GM19452 (cell line): Measurements from ENCODE around the gene PTPRD.
"Not testable (repeated sequence)": the region's sequence is repeated elsewhere in the genome, so short reads cannot be mapped to it uniquely, and the experiment has no call there.

ENCODE experiments used
- ATAC-seq: cut with Tn5 transposase; IDR thresholded peaks from one replicate; pipeline ENCODE4 v1.9.1; 2021; ENCODE audit not compliant: unreplicated experiment

The PTPRD gene

GRCh38 chr9:10488937-10489336 is 123.9 kb downstream of the PTPRD start:
- ATAC-seq, result no peak

GRCh38 chr9:10479172-10479571 is 133.6 kb downstream of the PTPRD start:
- ATAC-seq, result no peak

GRCh38 chr9:10449201-10449617 is 163.6 kb downstream of the PTPRD start:
- not testable (repeated sequence) for ATAC-seq

- no peak for ATAC-seq
These were observed 165.8 kb downstream of the PTPRD start for GRCh38 chr9:10447036-10447435.

DNA sequence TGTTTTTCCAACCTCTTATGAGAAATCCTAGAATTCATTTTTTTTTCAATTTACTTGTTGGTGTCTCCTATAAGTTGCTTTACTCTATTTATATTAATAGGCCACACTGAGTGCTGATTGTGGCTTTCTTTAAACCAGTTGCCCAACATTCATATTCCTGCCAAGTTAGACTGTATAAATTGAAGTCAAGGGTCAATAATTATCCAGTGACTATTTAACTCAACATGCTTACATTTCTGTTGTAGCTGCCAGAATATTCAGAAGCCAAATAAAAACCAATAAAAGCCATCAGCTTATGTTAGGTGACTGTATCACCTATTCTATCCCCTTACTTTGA is 169.0 kb downstream of the PTPRD start:
- no peak for ATAC-seq

DNA sequence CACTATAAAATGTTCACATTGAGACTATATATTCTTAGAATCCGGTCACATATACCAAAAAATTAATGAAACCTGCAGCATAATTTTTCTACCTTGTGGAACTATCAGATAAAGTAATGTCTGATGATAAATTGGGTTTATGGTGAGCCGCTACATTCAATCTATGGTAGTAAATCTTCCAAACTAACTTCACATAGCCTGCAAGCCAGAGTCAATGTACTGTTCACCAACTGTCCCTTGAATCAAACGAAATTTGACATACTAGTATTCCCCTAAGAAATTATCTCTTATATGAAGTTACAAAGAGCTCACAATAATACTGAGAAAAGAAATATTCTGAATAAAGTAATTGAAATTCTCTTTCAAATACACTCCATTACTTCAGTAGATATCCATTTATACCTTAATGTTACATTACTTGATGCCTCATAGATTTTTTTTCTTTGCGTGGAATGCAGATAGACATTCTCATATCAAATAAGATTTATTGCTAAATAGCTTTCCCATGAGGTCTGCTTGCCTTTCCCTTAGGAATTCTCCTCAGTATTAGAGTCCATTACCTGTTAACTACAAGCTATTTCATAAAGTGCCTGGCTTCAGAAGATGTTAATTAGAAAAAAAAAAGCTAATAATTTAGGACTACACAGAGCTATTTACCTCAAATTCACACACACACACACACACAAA is 169.5 kb downstream of the PTPRD start:
- ATAC-seq, result no peak

GRCh38 chr9:10438955-10439354 is 173.8 kb downstream of the PTPRD start:
- no peak for ATAC-seq

DNA sequence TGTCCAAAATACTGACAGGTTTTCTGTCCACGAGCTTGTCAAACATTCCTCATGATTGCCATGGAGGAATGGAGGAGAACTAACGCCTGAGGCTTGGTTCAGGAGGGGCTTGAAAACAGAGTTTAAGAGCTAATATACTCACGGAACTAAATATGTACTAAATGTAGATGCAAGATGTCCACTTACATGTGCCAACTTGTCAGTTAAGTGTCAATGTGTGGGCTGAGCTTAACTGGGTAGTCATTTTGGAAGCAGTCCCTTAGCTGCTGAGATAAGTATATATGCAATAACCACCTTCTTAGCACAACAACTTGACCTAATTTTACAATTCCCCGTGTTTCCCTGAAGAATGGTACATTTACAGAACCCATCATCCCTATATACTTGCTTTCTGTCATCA is 176.0 kb downstream of the PTPRD start:
- ATAC-seq, result no peak

GRCh38 chr9:10434412-10434811 is 178.4 kb downstream of the PTPRD start:
- ATAC-seq, result no peak

DNA sequence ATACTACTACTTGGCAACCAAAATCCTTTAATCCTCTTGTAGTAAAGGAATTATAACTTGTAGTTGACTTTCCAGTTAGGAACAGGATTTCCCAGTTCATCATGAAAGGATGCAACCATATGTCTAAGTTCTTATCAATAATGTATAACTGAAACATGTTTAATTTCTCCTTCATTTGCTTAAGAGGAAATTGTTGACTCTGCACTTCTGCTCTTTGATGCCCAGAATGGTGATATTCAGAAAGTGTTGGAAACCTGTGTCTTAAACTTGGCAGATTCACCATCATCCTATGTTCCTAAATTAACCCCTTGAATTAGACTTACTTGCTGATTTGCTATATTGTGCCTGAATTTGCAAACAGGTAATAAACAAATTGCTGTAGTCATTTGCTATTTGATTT is 201.5 kb downstream of the PTPRD start:
- no peak for ATAC-seq

- no peak for ATAC-seq
These were observed 209.5 kb downstream of the PTPRD start for GRCh38 chr9:10403283-10403682.

GRCh38 chr9:10396615-10397014 is 216.2 kb downstream of the PTPRD start:
- no peak for ATAC-seq

DNA sequence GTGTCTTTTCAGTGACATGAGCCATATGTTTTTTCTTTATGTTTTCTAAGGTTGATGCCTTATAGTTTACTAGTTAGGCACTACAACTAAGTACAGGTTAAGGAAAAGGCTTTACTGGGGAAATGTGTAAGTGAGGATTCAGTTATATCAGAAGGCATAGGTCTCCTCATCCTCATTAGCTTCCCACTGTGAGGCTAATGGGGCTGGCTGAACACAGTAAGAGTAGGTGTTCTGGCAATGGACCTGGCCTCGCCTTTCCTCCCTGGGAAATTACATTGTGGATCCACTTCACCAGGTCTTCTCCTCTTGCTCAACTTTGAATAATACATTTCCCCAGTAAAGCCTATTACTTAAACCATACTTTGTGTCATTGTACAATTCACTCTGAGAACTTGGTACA is 225.5 kb downstream of the PTPRD start:
- ATAC-seq, result no peak

DNA sequence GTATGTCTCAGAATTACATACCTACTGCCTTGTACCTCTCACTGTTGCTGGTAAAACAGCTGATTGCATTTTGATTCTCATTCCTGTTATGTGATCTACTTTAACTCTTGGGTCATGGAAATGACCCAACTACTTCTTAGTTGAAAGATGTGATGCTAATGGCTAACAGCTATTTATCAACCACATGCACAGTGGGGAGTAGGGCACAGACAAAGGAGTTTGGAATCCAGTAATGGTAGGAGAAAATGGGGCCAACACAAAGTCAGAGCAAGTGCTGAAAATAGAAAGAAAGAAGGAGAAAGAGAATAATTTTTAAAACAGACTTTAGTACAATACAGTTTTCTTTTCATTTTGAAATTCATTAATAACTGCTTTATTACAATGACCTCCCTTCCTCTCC is 241.0 kb downstream of the PTPRD start:
- ATAC-seq, result no peak

- peak; percentile 90 for ATAC-seq
These were observed 246.5 kb downstream of the PTPRD start for GRCh38 chr9:10366171-10366779.

GRCh38 chr9:10354591-10354990 is 258.2 kb downstream of the PTPRD start:
- ATAC-seq, result no peak

GRCh38 chr9:10345621-10346020 is 267.2 kb downstream of the PTPRD start:
- not testable (repeated sequence) for ATAC-seq

DNA sequence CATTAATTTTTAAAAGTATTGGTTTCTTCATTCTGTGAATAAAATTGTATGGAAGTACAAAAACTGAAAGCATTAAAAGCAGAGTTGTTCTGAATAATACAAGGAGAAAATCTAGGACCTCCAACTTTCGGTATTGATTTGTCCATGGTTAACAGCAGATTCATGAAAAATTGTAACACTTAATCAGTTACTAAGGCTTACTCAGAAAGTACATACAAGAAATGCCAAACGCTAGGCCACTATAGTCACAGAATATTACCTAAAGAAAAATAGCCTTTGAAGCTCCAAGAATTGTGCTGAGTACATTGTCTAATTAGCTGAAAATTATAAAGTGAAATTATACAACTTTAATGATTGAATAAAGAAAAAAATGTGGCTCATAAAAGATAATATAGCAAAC is 271.7 kb downstream of the PTPRD start:
- no peak for ATAC-seq

DNA sequence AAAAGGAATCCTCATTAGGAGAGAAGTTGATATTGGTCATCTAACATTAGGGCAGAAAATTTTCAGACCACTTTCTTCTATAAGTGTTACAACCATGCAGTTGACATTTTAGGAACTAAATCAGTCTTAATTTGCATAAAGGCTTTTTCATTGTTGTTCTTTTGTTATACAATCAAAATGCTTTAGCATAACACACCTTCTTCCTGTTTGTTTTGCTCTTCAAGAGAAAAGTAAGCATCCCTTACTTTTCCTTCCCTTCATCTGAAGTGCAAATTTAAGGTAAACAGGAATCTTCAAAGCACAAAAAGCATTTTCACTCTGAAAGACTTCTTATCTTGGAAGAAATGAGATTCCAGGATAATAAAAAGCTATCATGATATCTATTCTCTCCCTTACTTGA is 273.6 kb downstream of the PTPRD start:
- no peak for ATAC-seq

DNA sequence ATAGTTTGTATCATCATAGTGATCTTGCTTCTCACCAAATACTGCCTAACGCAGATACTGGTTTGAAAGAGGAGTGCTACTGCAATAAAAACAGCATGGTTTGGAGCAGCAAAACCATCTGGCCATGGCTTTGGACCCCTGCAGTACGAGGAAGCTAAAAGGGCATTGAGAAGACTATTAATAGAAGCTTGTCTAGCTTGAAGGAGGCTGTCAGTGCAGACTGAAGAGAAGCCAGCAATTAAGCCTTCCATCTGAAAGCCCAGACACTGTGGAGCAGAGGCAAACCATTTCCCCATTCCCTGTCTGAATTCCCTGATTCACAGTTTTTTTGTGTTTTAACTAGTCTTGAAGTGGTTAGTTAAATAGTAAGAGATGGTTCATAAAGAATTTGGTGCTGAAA is 281.6 kb downstream of the PTPRD start:
- ATAC-seq, result no peak

DNA sequence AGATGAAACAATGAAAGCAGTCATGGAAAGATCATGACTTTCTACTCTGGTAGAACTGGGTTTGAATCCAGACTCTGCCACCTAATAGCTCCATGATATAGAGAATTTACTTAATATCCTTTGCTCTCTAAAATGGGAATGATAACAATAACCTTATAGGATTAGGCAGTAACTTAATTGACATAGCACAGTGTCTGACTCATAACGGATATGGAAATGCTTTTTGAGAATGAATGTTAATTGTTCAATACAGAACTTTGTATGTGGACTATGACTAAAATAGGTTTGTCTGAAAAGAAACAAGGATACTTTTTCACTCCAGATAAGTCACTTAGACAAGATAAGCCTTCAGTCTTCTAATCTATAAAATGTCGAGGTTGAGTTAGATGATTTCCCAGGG is 330.7 kb downstream of the PTPRD start:
- no peak for ATAC-seq

DNA sequence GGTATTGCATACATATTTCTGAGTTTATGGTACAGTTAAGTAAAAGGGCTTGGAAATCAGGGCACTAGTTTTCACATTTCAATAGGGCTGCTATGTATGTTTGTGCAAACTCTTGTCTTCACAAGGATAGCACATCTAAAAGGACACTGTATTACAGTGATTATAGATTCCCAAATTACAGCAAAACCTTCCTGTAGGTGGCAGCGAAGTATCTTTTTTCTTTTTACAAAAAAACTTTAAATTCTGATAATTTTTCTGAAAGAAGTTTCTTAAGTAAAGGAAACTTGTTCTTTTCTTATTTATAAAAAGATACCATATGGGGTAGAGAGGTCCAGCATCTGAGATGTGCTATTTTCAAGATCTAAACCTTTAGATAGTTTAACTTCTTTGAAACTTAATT is 337.8 kb downstream of the PTPRD start:
- no peak for ATAC-seq

GRCh38 chr9:10274175-10274574 is 338.6 kb downstream of the PTPRD start:
- no peak for ATAC-seq
